Lower leg skin (tissue), 3 donors: ENCODE results near the gene SH2D3A.

ENCODE experiments used
- CTCF ChIP-seq, 3 donors: fragments of 450-650 bp; IDR thresholded peaks; one replicate each; pipeline ENCODE4 v1.5.1; 2016; ENCODE audit warnings: antibody characterized with exemption in 3 of 3, mild to moderate bottlenecking in 3 of 3, moderate library complexity in 2 of 3
- POLR2A ChIP-seq, 2 donors: fragments of 450-650 bp; IDR thresholded peaks; one replicate each; pipeline ENCODE4 v1.6.1; 2016 to 2017; ENCODE audit warnings: antibody characterized with exemption in 2 of 2, mild to moderate bottlenecking in 1 of 2, moderate library complexity in 1 of 2

GRCh38 chr19:6710273-6711077 is 56.8 kb downstream of the SH2D3A start:
- TF ChIP-seq CTCF (IDR thresholded peaks at IDR 0.05) (no peak), POLR2A (IDR thresholded peaks at IDR 0.05) (no peak)
